ENCODE results near the gene FASN. TPM values are rescaled to one million over a fixed set of nuclear protein-coding genes. Genes with fewer than 3 reads are reported as not detected.
A peak's percentile ranks its signal among the peaks of the same experiment; 100 is the strongest.

Gene FASN
- total and polyA plus RNA-seq, 2 of the 13 experiments (the other 11 are each of a cell fraction or from before 2014, with no cell fraction given), result 51.7 to 101 TPM

DNA sequence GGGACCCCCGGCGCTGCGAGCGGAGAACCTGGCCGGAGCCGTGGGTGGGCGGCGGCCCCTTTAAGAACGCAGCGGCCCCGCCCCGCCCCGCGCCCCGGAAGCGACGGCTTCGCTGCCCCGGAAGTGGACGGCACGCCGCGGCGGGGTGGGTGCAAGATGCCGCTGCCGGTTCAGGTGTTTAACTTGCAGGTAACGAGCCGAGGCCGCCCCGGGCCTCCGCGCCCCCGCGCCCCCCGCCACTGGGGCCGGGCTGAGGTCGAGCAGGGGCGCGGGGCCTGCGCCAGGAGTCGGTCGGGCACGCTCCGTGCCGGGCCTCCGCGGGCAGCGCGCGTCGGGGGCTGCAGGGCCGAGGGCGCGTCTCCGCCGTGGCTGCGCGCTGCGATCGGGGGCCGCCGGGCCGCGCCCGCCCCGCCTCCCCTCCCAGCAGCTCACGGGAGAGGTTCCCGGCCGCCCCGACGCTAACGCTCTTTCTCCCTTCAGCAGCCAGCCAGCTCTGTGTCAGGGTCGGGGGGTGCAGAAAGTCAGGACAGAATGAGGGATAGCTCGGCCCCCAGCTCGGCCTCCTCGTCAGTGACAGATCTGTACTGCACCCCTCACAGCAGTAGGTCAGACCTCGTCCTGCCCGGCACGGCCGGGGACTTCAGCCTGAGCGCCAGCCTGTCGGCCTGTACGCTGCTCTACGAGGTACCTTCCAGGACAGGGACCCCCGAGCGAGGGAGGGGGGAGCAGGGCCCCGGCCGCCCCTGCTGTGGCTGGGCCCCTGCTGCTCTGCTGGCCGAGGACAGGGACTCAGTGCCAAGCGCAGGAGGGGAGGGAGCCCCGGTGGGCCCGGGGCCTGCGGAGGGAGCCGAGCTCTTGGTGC lies 46.0 kb downstream of the FASN start, which contains the start of the genes GPS1 and RFNG (continued):
- TF ChIP-seq ZNF431 (CRISPR knock-in tag; IDR thresholded peaks at IDR 0.05; ENCODE audit: borderline replicate concordance, low read depth), result no peak
- TF ChIP-seq SALL1 (CRISPR knock-in tag; IDR thresholded peaks at IDR 0.05), result peak; percentile 31; the same call in 1 of the 2 replicates
- TF ChIP-seq PPARG (CRISPR knock-in tag; conservative IDR thresholded peaks at IDR 0.05), result no peak
- TF ChIP-seq ZC3H4 (CRISPR knock-in tag; IDR thresholded peaks at IDR 0.05; ENCODE audit: borderline replicate concordance), result no peak
- TF ChIP-seq ZFP1 (CRISPR knock-in tag; IDR thresholded peaks at IDR 0.05), result no peak
- no peak for TF ChIP-seq ELF4 (CRISPR knock-in tag; IDR thresholded peaks at IDR 0.05; ENCODE audit: borderline replicate concordance)
- no peak for TF ChIP-seq ISL2 (CRISPR knock-in tag; IDR thresholded peaks at IDR 0.05)
- TF ChIP-seq TCF12 (IDR thresholded peaks at IDR 0.05), result no peak
- no peak for TF ChIP-seq TCF12 (CRISPR knock-in tag; IDR thresholded peaks at IDR 0.05)
- TF ChIP-seq ZNF296 (CRISPR knock-in tag; conservative IDR thresholded peaks at IDR 0.05), result no peak; the same call in 1 of the 2 replicates
- TF ChIP-seq BCL6 (CRISPR knock-in tag; IDR thresholded peaks at IDR 0.05), result no peak
- peak; percentile 65; the same call in 1 of the 2 replicates for TF ChIP-seq ZFX (CRISPR knock-in tag; IDR thresholded peaks at IDR 0.05; ENCODE audit: low read depth)
- no peak for TF ChIP-seq MIXL1 (CRISPR knock-in tag; IDR thresholded peaks at IDR 0.05)
- TF ChIP-seq, protein P1, sequence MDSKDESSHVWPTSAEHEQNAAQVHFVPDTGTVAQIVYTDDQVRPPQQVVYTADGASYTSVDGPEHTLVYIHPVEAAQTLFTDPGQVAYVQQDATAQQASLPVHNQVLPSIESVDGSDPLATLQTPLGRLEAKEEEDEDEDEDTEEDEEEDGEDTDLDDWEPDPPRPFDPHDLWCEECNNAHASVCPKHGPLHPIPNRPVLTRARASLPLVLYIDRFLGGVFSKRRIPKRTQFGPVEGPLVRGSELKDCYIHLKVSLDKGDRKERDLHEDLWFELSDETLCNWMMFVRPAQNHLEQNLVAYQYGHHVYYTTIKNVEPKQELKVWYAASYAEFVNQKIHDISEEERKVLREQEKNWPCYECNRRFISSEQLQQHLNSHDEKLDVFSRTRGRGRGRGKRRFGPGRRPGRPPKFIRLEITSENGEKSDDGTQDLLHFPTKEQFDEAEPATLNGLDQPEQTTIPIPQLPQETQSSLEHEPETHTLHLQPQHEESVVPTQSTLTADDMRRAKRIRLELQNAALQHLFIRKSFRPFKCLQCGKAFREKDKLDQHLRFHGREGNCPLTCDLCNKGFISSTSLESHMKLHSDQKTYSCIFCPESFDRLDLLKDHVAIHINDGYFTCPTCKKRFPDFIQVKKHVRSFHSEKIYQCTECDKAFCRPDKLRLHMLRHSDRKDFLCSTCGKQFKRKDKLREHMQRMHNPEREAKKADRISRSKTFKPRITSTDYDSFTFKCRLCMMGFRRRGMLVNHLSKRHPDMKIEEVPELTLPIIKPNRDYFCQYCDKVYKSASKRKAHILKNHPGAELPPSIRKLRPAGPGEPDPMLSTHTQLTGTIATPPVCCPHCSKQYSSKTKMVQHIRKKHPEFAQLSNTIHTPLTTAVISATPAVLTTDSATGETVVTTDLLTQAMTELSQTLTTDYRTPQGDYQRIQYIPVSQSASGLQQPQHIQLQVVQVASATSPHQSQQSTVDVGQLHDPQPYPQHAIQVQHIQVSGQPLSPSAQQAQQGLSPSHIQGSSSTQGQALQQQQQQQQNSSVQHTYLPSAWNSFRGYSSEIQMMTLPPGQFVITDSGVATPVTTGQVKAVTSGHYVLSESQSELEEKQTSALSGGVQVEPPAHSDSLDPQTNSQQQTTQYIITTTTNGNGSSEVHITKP (CRISPR knock-in tag; IDR thresholded peaks at IDR 0.05; ENCODE audit: low read depth), result no peak
- TF ChIP-seq, protein P2, sequence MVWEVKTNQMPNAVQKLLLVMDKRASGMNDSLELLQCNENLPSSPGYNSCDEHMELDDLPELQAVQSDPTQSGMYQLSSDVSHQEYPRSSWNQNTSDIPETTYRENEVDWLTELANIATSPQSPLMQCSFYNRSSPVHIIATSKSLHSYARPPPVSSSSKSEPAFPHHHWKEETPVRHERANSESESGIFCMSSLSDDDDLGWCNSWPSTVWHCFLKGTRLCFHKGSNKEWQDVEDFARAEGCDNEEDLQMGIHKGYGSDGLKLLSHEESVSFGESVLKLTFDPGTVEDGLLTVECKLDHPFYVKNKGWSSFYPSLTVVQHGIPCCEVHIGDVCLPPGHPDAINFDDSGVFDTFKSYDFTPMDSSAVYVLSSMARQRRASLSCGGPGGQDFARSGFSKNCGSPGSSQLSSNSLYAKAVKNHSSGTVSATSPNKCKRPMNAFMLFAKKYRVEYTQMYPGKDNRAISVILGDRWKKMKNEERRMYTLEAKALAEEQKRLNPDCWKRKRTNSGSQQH (CRISPR knock-in tag; IDR thresholded peaks at IDR 0.05; ENCODE audit: low read depth), result 0 out of 2 replicates have a peak, but pooled peaks have one; percentile 51
- TF ChIP-seq EED (CRISPR knock-in tag; IDR thresholded peaks at IDR 0.05), result no peak
- TF ChIP-seq ZSCAN29 (CRISPR knock-in tag; conservative IDR thresholded peaks at IDR 0.05), result no peak
- no peak for TF ChIP-seq ZNF451 (CRISPR knock-in tag; IDR thresholded peaks at IDR 0.05)
- TF ChIP-seq HMG20B (CRISPR knock-in tag; conservative IDR thresholded peaks at IDR 0.05), result no peak
- no peak for TF ChIP-seq MATR3 (CRISPR knock-in tag; IDR thresholded peaks at IDR 0.05)
- no peak for TF ChIP-seq ZNF3 (CRISPR knock-in tag; IDR thresholded peaks at IDR 0.05)
- no peak for TF ChIP-seq ZNF839 (CRISPR knock-in tag; IDR thresholded peaks at IDR 0.05; ENCODE audit: borderline replicate concordance)
- TF ChIP-seq FIP1L1 (IDR thresholded peaks at IDR 0.05; ENCODE audit: borderline replicate concordance, insufficient read depth, low read depth, low read length), result no peak
- TF ChIP-seq, protein P3, sequence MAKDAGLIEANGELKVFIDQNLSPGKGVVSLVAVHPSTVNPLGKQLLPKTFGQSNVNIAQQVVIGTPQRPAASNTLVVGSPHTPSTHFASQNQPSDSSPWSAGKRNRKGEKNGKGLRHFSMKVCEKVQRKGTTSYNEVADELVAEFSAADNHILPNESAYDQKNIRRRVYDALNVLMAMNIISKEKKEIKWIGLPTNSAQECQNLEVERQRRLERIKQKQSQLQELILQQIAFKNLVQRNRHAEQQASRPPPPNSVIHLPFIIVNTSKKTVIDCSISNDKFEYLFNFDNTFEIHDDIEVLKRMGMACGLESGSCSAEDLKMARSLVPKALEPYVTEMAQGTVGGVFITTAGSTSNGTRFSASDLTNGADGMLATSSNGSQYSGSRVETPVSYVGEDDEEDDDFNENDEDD (CRISPR knock-in tag; IDR thresholded peaks at IDR 0.05; ENCODE audit: borderline replicate concordance), result peak; percentile 35; the same call in 1 of the 2 replicates
- TF ChIP-seq HIVEP1 (CRISPR knock-in tag; IDR thresholded peaks at IDR 0.05), result peak; percentile 47
- TF ChIP-seq ARHGAP35 (CRISPR knock-in tag; IDR thresholded peaks at IDR 0.05; ENCODE audit: borderline replicate concordance), result peak; percentile 40; the same call in 1 of the 2 replicates

Data from HepG2 (cell line).